ENCODE data around the gene FRMD3.

FRMD3 gene

DNA sequence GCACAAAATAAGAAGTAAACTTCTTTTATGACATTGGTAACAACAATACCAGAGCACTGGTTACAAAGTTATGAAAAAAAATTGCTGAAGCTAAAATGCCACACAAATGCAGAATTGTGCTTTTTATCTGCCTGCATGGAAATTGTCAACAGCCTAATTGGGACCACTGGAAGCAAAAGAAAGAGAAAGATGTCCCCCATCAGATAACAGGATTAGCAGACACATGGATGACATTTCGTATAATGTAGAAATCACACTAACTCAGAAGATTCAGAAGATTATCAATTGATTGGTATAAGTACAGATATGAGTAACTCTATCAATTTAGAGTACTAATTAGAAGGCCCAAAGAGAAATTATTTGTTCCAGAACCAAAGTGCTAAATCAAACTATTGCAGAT is 19.1 kb upstream of the FRMD3 start:
- TF ChIP-seq, protein P1, sequence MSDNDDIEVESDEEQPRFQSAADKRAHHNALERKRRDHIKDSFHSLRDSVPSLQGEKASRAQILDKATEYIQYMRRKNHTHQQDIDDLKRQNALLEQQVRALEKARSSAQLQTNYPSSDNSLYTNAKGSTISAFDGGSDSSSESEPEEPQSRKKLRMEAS (IDR thresholded peaks at IDR 0.05; ENCODE audit: low read depth, low read length): no peak
- H3K4me3 ChIP-seq (ENCODE audit: low read depth, low read length): no peak overlapping the region
- DNase-seq (ENCODE audit: low read depth): no peak

DNA sequence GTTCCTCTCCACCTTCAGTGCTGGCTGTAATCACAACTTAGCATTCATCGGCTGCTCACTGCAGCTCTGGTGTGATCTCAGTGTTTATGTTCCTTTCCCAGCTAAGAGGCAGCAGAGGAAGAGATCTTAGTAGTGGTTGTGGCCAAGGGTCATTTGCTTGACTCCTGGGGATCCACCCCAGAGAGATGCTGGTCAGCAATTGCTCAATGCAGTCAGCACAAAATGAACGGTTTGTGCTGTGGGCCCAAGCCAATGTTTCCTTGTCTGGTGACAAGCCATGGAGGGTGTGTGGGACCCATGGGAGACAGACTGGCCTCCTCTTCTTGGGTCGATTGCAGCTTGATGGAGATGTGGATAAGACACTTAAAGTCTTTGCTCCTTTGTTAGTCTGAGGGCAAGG is 16.1 kb upstream of the FRMD3 start:
- no peak overlapping the region for H3K4me3 ChIP-seq (ENCODE audit: low read depth, low read length)
- no peak for DNase-seq (ENCODE audit: low read depth)
- TF ChIP-seq, protein P1 (IDR thresholded peaks at IDR 0.05; ENCODE audit: low read depth, low read length): no peak
- TF ChIP-seq POLR2A (IDR thresholded peaks at IDR 0.05; ENCODE audit: extremely low read depth, insufficient read length): no peak
- no peak for TF ChIP-seq MYC (IDR thresholded peaks at IDR 0.05; ENCODE audit: low read depth, low read length)
- TF ChIP-seq, protein P2, sequence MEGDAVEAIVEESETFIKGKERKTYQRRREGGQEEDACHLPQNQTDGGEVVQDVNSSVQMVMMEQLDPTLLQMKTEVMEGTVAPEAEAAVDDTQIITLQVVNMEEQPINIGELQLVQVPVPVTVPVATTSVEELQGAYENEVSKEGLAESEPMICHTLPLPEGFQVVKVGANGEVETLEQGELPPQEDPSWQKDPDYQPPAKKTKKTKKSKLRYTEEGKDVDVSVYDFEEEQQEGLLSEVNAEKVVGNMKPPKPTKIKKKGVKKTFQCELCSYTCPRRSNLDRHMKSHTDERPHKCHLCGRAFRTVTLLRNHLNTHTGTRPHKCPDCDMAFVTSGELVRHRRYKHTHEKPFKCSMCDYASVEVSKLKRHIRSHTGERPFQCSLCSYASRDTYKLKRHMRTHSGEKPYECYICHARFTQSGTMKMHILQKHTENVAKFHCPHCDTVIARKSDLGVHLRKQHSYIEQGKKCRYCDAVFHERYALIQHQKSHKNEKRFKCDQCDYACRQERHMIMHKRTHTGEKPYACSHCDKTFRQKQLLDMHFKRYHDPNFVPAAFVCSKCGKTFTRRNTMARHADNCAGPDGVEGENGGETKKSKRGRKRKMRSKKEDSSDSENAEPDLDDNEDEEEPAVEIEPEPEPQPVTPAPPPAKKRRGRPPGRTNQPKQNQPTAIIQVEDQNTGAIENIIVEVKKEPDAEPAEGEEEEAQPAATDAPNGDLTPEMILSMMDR (IDR thresholded peaks at IDR 0.05; ENCODE audit: low read depth, low read length): no peak

DNA sequence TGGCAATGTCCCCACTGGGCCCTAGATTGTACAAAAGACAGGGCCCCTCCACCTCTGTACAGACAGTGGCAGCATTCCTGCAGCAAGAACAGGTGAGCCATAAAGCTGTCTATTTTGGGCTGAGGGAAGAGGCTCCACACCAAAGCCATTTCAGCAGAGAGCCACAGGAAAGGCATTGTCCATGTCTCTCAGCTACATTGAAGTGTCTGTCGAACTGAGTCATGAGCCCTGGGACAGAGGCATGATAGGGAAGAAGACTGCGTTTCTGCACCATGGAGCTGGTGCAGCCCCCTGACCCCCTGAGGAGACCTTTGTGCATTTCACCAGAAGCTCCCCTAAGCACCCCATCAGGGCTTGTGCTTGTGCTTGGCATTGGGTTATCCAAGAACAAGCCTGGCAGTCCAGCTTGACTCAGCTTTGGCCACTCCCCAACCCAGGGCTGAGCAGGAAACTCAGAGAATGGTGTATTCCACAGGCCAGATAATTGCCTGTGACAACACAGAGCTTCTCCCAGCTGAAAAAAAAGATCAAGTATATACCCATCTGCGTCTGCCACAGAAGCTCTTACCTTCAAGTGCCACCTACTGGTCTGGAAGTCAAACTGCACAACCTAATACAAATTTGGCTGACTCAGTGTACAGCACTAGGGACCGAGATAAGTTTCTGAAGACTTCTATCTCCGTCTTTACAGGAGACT is 5.9 kb upstream of the FRMD3 start:
- peak; percentile 29 for TF ChIP-seq MYC (IDR thresholded peaks at IDR 0.05; ENCODE audit: low read depth, low read length)
- TF ChIP-seq, protein P2 (IDR thresholded peaks at IDR 0.05; ENCODE audit: low read depth, low read length): peak; percentile 74
- TF ChIP-seq, protein P1 (IDR thresholded peaks at IDR 0.05; ENCODE audit: low read depth, low read length): no peak
- no peak for TF ChIP-seq POLR2A (IDR thresholded peaks at IDR 0.05; ENCODE audit: extremely low read depth, insufficient read length)
- DNase-seq (ENCODE audit: low read depth): peak; percentile 66

DNA sequence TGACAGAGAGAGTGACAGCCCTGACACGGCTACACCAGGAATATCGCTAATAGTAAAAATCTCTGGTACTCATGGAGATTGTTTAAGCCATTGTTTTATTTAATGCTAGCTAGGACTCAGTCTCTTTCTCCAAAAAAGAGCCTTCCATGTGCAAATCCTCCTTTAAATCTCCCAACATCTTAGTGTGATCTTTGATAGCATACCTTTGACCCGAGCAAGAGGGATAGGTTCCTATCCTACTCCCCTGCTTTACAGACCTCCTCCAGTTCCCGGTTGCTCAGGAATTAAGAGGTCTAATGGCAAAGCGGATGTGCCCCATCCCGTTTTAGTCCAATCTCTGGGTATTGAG is 663 bp upstream of the FRMD3 start:
- TF ChIP-seq, protein P2 (IDR thresholded peaks at IDR 0.05; ENCODE audit: low read depth, low read length): no peak
- TF ChIP-seq, protein P1 (IDR thresholded peaks at IDR 0.05; ENCODE audit: low read depth, low read length): no peak
- TF ChIP-seq POLR2A (IDR thresholded peaks at IDR 0.05; ENCODE audit: extremely low read depth, insufficient read length) (no peak), MYC (IDR thresholded peaks at IDR 0.05; ENCODE audit: low read depth, low read length) (no peak)
- no peak for DNase-seq (ENCODE audit: low read depth)
- no peak overlapping the region for H3K4me3 ChIP-seq (ENCODE audit: low read depth, low read length)

More for the DNA sequence above, 5.9 kb upstream of the FRMD3 start:
- no peak overlapping the region for H3K4me3 ChIP-seq (ENCODE audit: low read depth, low read length)

DNA sequence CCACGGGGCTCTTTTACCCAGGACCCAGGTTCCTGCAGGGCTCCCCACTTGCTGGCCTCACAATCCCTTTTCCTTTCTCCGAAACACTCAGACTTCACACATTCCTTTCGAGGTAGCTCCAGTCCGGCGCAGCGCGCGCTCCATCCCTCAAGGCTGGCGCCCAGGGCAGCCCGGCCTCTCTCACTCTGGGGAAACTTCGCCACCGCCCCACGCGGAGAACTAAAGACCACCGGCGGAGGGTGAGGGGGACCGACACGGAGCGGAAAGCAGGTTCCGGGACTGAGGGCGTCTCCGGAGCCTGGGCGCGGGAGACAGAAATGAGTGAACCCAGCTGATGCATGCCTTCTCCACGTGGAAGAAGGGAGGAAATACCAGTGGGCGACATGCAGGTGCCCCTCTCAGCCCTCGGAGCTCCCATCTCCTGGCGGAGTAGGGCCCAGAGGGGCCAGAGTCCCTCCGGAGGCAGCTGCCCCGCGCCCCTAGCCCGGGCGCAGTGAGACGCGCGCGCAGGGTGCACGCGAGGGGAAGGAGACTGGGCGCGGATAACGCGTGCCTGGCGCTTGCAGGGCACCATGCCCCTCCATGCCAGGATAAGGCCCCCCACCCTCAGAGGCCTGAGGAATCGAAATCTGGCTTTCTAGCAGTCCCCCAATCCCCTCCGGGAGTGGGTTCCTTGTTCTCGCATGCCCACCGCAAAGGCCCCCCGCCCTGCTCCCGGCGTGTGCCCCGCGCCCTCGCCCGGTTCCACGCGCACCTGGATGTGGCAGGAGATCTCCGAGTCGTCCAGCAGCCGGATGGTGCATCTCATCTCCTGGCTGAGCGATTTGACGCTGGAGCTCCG is 650 bp downstream of the FRMD3 start:
- no peak for TF ChIP-seq MYC (IDR thresholded peaks at IDR 0.05; ENCODE audit: low read depth, low read length)
- no peak for TF ChIP-seq POLR2A (IDR thresholded peaks at IDR 0.05; ENCODE audit: extremely low read depth, insufficient read length)
- TF ChIP-seq, protein P1 (IDR thresholded peaks at IDR 0.05; ENCODE audit: low read depth, low read length): no peak
- TF ChIP-seq, protein P2 (IDR thresholded peaks at IDR 0.05; ENCODE audit: low read depth, low read length): no peak
- no peak overlapping the region for H3K4me3 ChIP-seq (ENCODE audit: low read depth, low read length)
- DNase-seq (ENCODE audit: low read depth): no peak

DNA sequence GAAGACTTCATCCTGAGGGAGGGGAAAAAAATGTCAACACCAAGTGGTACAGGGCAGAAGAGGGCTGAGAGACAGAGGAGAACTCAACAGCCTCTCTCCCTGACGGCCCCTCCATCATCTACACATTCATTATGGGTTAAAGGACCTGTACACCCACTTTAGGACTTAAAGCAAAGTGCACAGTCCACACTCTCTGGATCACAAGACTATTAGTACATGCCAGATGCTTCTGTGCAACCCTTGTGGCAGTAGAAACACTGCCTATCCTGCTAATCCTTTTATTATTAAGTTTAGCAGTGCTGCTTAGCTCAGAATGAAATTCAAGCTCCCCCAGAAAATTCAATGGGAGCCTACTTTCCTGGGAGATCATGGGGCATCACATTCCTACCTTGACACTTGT is 1.9 kb downstream of the FRMD3 start:
- DNase-seq (ENCODE audit: low read depth): no peak
- TF ChIP-seq MYC (IDR thresholded peaks at IDR 0.05; ENCODE audit: low read depth, low read length) (no peak), POLR2A (IDR thresholded peaks at IDR 0.05; ENCODE audit: extremely low read depth, insufficient read length) (no peak)
- TF ChIP-seq, protein P2 (IDR thresholded peaks at IDR 0.05; ENCODE audit: low read depth, low read length): no peak
- TF ChIP-seq, protein P1 (IDR thresholded peaks at IDR 0.05; ENCODE audit: low read depth, low read length): no peak
- no peak overlapping the region for H3K4me3 ChIP-seq (ENCODE audit: low read depth, low read length)

All from NB4 (cell line).